Measurements from ENCODE around the gene DLL3. TPM values are rescaled to one million over a fixed set of nuclear protein-coding genes. Genes with fewer than 3 reads are reported as not detected.

DLL3 gene
- total RNA-seq, 6 experiments from 2014 or later, result not detected

- no peak for ATAC-seq
- intact Hi-C loops (cut with DNase I), result loop anchor here (5.0 to 10.0 kb wide), 2 partner anchors 114 to 122 kb away; no protein-coding TSS in a partner anchor
Measured at GRCh38 chr19:39553082-39553652, 54.4 kb downstream of the DLL3 start.

DNA sequence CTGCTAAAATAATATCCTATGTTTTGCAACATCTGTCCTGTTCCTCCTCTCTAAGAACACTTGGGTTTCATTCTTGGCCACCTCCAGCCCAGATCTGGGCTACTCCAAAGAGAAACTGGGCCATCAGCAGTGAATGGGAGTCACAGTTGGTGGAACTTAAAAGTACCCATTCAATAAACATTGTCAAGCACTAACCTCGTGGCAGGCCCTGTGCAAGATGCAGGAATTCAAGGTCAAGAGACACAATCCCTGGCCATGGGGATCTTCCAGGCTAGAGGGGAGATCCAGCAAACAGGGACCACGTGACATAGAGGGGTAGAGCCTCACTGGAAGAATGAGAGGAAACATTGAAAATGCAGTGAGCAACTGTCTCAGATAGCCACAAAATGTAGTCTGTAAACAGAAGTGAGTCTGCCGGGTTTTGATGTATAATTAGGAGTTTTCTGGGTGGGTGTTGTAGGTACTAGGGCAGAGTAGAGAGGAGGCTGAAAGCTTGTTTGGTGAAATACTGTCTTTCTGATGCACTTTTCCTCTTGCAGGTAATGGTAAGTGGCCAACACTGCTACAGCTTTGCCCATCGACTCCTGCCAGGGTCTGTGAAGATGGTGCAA, 56.1 kb downstream of the DLL3 start:
- 51% methylated on average over 3 of the region's 4 CpGs for WGBS (ENCODE audit: insufficient coverage, low coverage, low lambda C conversion rate, missing lambda C conversion rate)

More at GRCh38 chr19:39553082-39553652, 54.4 kb downstream of the DLL3 start:
- Histone ChIP-seq H3K9me3 (no peaks in the 10 kb centered on the region), H3K27ac (no peak overlapping the region), H3K27me3 (no peaks in the 10 kb centered on the region), H3K4me3 (no peak overlapping the region), H3K4me1 (peaks cover 0 to 3% (median 0%) of the 10 kb centered on the region in 4 donors), H3K36me3 (no peaks in the 10 kb centered on the region)
- 17% methylated on average over 1 of the region's 7 CpGs for WGBS (ENCODE audit: insufficient coverage, low coverage, low lambda C conversion rate, missing lambda C conversion rate)
- TF ChIP-seq POLR2A (IDR thresholded peaks at IDR 0.05), result no peak
- TF ChIP-seq CTCF (IDR thresholded peaks at IDR 0.05), result no peak
- no peak for DNase-seq

GRCh38 chr19:39555883-39556282, 57.1 kb downstream of the DLL3 start:
- 50% methylated on average over 1 of the region's 1 CpG for WGBS (ENCODE audit: insufficient coverage, low coverage, low lambda C conversion rate, missing lambda C conversion rate)
- intact Hi-C loops (cut with DNase I), result loop anchor here in 1 of 2 donors (10.0 kb wide), 1 partner anchor 119 kb away; no protein-coding TSS in a partner anchor
- H3K4me3 ChIP-seq, result no peak overlapping the region
- ATAC-seq, result no peak
- H3K9me3 ChIP-seq, result no peaks in the 10 kb centered on the region
- H3K4me1 ChIP-seq, result peaks cover 0 to 7% (median 0%) of the 10 kb centered on the region in 4 donors
- no peaks in the 10 kb centered on the region for H3K36me3 ChIP-seq
- no peaks in the 10 kb centered on the region for H3K27me3 ChIP-seq
- no peak for DNase-seq
- no peak overlapping the region for H3K27ac ChIP-seq
- no peak for TF ChIP-seq CTCF (IDR thresholded peaks at IDR 0.05)
- TF ChIP-seq POLR2A (IDR thresholded peaks at IDR 0.05), result no peak

More for the DNA sequence above, 56.1 kb downstream of the DLL3 start:
- Histone ChIP-seq H3K27ac (no peak overlapping the region), H3K4me3 (no peak overlapping the region), H3K36me3 (no peaks in the 10 kb centered on the region), H3K27me3 (no peaks in the 10 kb centered on the region), H3K4me1 (peaks cover 0 to 7% (median 0%) of the 10 kb centered on the region in 4 donors), H3K9me3 (no peaks in the 10 kb centered on the region)
- TF ChIP-seq POLR2A (IDR thresholded peaks at IDR 0.05), result no peak
- no peak for TF ChIP-seq CTCF (IDR thresholded peaks at IDR 0.05)
- intact Hi-C loops (cut with DNase I), result loop anchor here (5.0 to 10.0 kb wide), 2 partner anchors 112 to 120 kb away; no protein-coding TSS in a partner anchor
- ATAC-seq (no peak), DNase-seq (no peak)

Other genes starting within 250 kb of the DLL3 start
- gene IFNL2, start 230.6 kb upstream of the DLL3 start, total RNA-seq, result not detected
- not detected for gene IFNL1, start 202.5 kb upstream of the DLL3 start, total RNA-seq
- under 1 TPM; 0.32 to 0.97 (median 0.61) TPM for gene LRFN1, start 178.1 kb upstream of the DLL3 start, total RNA-seq
- gene GMFG, start 162.9 kb upstream of the DLL3 start, total RNA-seq, result 10 to 100 TPM in 3 of 6 experiments, 1 to 10 TPM in 3; 2.8 to 23.8 (median 12.7) TPM
- 10 to 100 TPM; 23.0 to 45.6 (median 31.6) TPM for gene SAMD4B, start 156.5 kb upstream of the DLL3 start, total RNA-seq
- 10 to 100 TPM; 18.6 to 34.9 (median 24.8) TPM for gene PAF1, start 107.8 kb upstream of the DLL3 start, total RNA-seq
- gene MED29, start 107.6 kb upstream of the DLL3 start, total RNA-seq, result 10 to 100 TPM; 19.4 to 38.1 (median 24.1) TPM
- 100 to 1,000 TPM in 3 of 6 experiments, 10 to 100 TPM in 3; 28.3 to 156 (median 91.7) TPM for gene ZFP36, start 92.1 kb upstream of the DLL3 start, total RNA-seq
- gene PLEKHG2, start 86.3 kb upstream of the DLL3 start, total RNA-seq, result 10 to 100 TPM in 1 of 6 experiments, 1 to 10 TPM in 5; 1.6 to 15.0 (median 6.3) TPM
- gene RPS16, start 63.0 kb upstream of the DLL3 start, total RNA-seq, result 100 to 1,000 TPM; 448 to 643 (median 568) TPM
- gene SUPT5H, start 53.4 kb upstream of the DLL3 start, total RNA-seq, result 10 to 100 TPM; 42.3 to 60.8 (median 54.7) TPM
- gene TIMM50, start 18.1 kb upstream of the DLL3 start, total RNA-seq, result 10 to 100 TPM; 28.1 to 48.1 (median 31.3) TPM
- gene SELENOV, start 16.2 kb downstream of the DLL3 start, total RNA-seq, result not detected
- gene EID2B, start 33.9 kb downstream of the DLL3 start, total RNA-seq, result under 1 TPM; 0.18 to 0.78 (median 0.46) TPM
- 1 to 10 TPM; 4.3 to 7.6 (median 5.4) TPM for gene EID2, start 41.2 kb downstream of the DLL3 start, total RNA-seq
- gene LGALS13, start 103.6 kb downstream of the DLL3 start, total RNA-seq, result not detected
- not detected for gene LGALS16, start 157.0 kb downstream of the DLL3 start, total RNA-seq
- not detected for gene LGALS14, start 205.5 kb downstream of the DLL3 start, total RNA-seq
- gene CLC, start 239.1 kb downstream of the DLL3 start, total RNA-seq, result not detected